ENCODE results near the gene DLG2.

DLG2 gene

GRCh38 chr11:83862691-83863090 lies 1764.5 kb downstream of the DLG2 start:
- no peak for DNase-seq

DNA sequence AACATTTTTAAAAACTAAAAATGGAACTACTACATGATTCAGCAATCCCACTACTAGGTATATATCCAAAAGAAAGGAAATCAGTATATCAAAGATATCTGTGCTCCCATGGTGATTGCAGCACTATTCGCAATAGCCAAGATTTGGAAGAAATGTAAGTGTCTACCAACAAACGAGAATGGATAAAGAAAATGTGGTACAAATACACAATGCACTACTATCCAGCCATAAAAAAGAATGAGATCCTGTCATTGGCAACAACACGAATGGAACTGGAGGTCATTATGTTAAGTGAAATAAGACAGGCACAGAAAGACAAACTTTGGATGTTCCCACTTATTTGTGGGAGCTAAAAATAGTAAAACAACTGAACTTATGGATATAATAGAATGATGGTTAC lies 1765.1 kb downstream of the DLG2 start:
- DNase-seq = no peak

DNA sequence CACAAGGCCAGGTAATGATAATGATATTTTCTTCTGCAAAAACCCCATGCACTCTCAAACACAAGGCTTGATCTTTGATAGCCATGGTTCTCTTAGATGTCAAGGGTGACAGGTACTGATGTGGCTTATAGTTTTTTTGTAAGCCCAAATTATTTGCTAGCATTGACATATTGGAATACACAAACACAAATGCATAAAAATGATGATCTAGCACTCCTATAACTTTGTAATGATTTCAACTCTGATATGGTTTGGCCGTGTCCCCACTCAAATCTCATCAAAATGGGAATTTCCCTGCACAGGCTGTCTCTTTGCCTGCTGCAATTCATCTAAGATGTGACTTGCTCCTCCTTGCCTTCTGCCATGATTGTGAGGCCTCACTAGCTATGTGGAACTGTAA lies 1768.5 kb downstream of the DLG2 start:
- no peak for DNase-seq

- DNase-seq = no peak
These were observed 1771.9 kb downstream of the DLG2 start for GRCh38 chr11:83855237-83855636.

GRCh38 chr11:83852775-83853442 lies 1774.2 kb downstream of the DLG2 start:
- DNase-seq = no peak

DNA sequence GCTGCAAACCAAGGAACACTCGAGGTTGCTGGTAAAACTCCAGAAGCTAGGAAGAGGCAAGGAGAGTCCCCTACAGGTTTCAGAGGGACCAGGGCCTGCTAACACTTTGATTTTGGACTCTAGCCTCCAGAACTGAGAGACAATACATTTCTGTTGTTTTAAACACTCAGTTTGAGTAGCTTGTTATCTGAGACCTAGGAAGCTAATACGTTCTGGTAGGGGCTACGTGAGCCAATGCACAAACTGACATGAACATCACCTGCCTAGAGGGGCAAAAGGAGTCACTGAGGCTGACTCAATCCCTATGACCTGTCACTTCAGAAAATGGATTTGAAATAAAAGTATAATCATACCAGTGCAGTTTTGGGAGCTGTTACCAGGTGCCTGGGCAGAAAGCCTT lies 1775.1 kb downstream of the DLG2 start:
- no peak for DNase-seq

DNA sequence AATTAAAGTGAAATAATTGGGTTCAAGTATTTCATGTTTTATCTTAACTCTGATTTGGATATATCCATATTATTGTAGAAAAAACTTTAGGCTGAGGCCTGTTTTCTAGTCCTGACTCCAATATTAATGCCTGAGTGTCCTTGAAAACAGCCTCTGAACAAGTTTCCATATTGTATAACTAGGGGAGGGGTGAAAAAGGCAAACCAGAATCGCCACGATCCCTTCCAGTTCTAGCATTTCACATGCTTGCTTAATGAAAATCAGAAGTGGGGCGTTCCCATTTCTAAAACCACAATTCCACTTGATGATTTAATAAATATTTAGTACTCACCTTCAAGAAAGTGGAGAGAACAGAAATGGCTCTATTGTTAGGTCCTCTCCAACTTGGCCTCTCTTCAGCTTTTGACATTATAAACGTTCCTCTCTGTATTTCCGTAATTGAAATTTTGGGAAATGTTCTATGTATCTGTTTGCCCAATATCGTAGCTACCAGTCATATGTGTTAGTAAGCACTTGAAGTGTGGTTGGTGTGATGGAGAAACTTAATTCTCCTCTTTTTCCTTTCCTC lies 1779.6 kb downstream of the DLG2 start:
- DNase-seq = no peak

GRCh38 chr11:83845797-83846196 lies 1781.3 kb downstream of the DLG2 start:
- DNase-seq = no peak

DNA sequence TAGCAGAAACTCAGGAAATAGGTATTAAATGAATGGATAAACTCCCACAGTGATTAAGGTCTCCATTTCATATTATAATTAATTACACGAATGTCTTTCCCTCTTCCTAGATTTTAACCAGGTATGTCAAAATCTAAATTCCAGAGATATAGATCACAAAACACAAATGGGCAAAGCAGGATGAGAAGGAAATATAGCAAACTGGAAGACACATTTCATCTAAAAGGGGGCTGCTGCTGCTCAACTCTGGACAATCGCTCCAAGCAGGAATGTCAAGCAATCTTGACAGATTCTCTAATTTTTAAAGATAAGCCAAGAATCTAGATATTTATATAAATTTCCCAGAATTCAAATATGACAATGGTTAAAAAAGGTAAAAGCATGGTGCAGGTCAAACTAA lies 1786.8 kb downstream of the DLG2 start:
- no peak for DNase-seq

GRCh38 chr11:83836883-83837654 lies 1790.1 kb downstream of the DLG2 start:
- no peak for DNase-seq

GRCh38 chr11:83836065-83836464 lies 1791.1 kb downstream of the DLG2 start:
- no peak for DNase-seq

DNA sequence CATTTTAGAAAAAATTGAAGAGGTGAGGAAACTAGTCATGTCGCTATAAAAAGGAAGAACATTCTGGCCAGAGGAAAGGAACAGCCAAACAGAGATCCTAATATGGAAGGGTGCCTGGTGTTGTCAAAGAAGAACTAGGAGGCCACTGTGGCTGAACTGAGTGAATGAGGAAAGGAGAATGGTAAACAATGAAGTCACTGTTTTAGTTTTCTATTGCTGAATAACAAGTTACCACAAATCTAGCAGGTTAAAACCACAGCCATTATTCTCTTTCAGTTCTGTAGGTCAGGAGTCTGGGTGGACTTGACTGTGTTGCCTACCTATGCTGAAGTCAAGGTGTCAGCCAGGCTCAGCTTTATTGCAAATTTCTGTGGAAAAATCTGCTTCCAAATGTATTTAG lies 1791.7 kb downstream of the DLG2 start:
- no peak for DNase-seq

DNA sequence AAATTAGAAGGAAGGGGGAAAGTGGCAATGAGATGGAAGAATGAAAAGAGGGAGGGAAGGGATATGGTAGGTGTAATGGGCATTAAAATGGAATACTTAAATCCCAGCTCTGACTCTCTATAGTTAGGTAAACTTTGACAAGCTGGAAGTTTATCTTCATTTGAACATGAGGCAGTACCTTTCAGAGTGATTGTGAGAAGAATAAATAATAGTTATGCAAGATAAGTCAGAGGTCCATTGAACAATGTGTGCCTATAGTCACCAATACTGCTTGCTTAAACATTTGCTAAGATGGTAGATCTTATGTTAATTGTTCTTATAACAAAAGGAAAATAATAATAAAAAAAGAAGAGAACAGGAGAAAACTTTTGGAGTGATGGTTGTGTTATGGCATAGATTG lies 1795.2 kb downstream of the DLG2 start:
- DNase-seq = no peak

DNA sequence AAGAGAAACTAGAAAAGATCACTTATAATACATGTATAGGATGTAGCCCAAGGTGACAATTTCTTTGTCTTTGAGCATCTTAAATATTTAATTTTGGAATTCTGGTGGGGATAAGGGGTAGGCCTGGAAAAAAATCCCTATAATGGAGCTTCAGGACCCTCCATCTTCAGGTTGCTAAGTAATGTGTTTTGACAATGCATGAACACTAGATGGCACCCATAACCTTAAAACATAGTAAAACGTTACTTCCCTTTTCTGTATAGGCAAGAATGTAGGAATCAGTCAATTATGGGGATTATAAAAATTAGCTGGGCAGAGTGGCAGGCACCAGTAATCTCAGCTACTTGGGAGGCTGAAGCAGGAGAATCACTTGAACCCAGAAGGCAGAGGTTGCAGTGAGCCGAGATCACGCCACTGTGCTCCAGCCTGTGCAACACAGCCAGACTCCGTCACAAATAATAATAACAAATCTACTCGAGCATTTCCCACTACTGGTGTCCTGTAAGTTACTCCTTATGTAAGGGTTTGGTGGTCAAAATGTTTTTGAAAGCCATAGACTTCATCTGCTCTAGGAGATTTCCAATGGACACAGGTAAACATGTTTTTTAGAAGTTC lies 1799.1 kb downstream of the DLG2 start:
- DNase-seq = no peak

- DNase-seq = no peak
These were observed 1799.6 kb downstream of the DLG2 start for GRCh38 chr11:83827520-83827919.

DNA sequence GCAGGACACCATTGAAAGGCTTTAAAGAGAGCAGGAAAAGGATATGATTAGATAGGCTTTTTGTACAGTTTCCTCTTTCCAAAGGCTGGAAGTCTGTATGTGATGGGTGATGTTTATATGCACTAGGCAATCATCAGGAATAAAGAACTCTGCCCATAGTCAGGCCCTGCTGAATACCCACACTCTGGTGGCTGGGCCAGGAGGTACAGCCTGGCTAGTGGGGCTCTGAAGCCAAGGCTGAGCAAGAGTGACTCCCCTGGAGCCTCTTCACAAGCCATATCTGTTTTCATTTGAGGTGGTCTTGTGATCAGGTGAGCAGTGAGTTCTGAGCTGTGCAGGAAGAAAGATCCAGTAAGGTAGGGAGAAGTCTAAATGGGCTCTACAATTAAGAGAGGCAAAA lies 1801.1 kb downstream of the DLG2 start:
- DNase-seq = no peak

DNA sequence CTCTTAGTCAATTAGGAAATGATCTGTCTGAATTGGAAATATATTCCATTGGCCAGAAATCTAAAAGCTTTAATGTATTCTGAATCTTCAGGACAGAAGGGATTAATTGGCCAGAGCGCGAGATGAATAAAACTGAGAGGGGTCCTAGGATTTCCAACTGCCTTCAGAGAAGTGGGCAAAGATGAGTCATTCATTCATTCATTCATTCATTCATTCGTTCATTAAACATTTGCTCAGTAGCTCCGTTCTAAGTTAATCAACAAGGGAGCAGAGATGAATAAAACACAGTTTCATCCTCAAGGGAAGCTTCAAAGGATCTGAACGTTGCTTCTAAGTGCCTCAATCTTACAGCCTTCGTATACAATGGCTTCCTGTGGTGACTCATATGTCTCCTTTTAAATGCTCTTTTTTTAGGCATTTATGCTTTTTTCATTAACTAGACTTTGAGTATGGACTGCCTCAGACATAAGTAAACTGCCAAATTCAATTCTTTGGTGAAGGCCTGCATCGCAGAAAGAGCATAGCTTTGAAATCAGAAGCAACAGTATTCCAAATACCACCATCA lies 1803.6 kb downstream of the DLG2 start:
- DNase-seq = no peak

DNA sequence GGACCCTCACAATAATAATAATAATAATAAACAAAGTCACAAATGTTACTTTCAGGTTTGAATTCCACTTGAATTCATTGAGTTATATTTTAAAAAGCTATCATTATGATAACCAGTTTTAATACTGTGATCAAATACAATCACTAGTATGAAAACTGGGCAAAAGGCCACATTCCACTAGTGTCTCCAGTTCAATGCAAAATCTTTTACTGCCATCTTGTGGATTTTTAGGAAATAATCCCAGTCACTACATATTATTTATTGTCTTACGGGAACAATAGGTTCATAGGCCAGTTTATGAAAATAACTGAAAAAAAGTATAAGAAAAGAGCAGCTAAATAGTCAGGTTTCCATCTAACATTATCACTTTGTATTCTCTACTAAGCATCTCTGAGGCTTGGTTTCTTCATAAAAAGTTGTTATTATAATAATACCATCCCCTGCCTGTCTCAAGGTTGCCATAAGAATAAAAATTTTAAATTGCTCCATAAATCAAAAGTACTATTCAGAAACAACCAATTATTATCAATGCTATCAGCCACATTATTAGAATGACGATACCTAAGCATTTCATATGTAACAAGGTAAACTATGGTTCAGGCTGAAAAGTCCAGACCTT lies 1807.1 kb downstream of the DLG2 start:
- peak in 1 of 2 donors; percentile 28 for DNase-seq

DNA sequence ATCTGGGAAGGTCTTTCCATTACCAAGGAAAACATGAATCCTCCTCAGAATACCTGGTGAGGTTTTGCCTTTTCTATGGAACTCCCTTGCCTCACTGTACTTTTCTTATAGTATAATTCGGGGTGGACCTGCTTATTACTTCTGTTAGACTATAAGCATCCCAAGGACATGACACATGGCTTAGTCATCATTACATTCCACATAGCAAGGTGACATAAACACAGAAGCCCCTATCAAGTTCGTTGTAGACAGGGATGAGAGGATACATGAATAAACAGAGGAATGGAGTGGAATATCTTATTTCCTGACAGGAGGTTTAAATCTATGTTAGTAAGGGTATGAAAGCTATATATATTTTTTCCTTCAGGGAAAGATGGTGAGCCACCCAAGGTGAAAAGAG lies 1808.8 kb downstream of the DLG2 start:
- no peak for DNase-seq

DNA sequence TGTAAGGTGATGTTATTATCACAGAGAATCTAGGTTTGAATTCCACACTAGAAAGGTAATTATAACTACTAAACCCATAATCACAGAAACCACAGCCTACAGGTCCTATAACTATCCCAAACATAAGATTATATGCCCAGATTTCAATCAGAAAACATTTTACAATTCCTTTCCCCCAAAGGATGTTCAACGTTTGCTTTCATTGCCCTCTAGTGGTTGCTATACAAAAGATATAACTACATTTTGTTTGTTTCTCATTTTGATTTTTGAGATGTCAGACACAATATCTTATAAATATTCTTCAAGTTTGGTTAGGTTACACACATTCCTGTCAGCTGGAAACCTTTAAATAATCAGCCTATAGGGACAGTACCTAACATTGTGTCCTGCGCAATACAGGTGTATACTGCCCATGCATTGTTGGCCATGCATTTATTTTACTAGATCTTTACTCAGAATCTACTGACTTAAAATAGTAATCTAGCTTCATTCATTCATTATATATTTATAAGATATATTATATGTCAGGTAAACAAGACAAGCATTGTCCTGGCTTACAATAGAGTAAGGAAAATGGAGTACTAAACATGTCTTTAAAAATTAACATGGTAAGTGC lies 1810.5 kb downstream of the DLG2 start:
- DNase-seq = no peak

DNA sequence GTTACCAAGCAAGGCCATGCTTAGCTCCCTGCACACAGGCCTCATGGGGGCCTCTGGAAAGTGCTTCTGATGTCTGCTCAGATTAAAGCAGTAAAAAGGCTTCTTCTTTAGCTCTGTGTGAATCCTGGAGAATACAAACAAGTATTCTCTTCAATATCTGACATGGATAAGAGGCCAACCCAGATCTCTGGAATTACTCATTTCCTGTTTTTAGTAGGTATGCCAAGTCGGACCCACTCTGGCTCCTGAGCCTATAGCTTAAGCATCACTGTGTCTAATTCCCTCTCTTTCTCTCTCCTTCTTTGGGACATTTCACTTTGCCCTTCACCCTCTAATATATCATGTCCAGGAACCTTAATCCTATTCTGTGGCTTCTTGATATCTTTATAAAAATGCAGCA lies 1811.4 kb downstream of the DLG2 start:
- no peak for DNase-seq

GRCh38 chr11:83813296-83813695 lies 1813.8 kb downstream of the DLG2 start:
- no peak for DNase-seq

DNA sequence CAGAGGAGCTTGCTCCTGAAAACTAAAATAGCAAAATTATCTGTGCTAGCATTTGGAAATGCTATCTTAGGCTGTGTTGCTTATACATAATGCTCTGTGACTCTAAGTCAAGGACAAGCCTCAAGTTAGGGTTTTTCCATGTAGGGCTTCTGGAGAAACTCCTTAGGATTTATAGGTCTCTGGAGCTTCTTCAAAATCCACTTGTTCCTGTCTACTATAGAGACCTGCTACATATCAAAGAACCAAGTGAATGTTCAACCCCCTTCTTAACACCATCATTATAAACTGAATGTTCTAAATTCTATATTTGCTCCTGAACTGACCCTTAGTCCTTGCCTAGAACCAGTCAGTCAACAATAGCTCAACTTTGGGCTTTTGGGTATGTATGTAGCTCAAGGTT lies 1817.9 kb downstream of the DLG2 start:
- no peak for DNase-seq

All from CD4-positive, alpha-beta T cell treated with Interleukin-4 for 1 hour (primary cell).